ENCODE data around the gene TPSD1. TPM values are rescaled to one million over a fixed set of nuclear protein-coding genes. Genes with fewer than 3 reads are reported as not detected.

TPSD1 gene
- total and polyA plus RNA-seq, 9 of the 15 experiments (the other 6 are each of a cell fraction or from before 2014, with no cell fraction given) = not detected

- TF ChIP-seq ASH1L (IDR thresholded peaks at IDR 0.05; ENCODE audit: borderline replicate concordance, low read depth, partially characterized antibody) (no peak), STAT5A (IDR thresholded peaks at IDR 0.05; ENCODE audit: borderline replicate concordance, low read length) (no peak), SNRNP70 (optimal IDR thresholded peaks at IDR 0.05; ENCODE audit: low read depth, low read length) (no peak), ZNF316 (IDR thresholded peaks at IDR 0.05) (no peak), CBX8 (IDR thresholded peaks at IDR 0.05; ENCODE audit: borderline replicate concordance, extremely low read depth, low read depth, low read length, poor library complexity, severe bottlenecking) (no peak), HDGF (IDR thresholded peaks at IDR 0.05) (0 out of 2 replicates have a peak, but pooled peaks have one; percentile 78), ESRRB (CRISPR knock-in tag; IDR thresholded peaks at IDR 0.05; ENCODE audit: borderline replicate concordance) (no peak), SNAPC5 (CRISPR knock-in tag; IDR thresholded peaks at IDR 0.05) (no peak), BCOR (IDR thresholded peaks at IDR 0.05) (peak; percentile 81; the same call in 1 of the 2 replicates), L3MBTL2 (IDR thresholded peaks at IDR 0.05) (no peak), RCOR1 (IDR thresholded peaks at IDR 0.05; ENCODE audit: borderline replicate concordance in 1 of 2, low read depth in 2 of 2, low read length in 2 of 2) (peak in 1 of 2 experiments; percentile 59; a peak in 2 of 4 replicates), ZNF518B (CRISPR knock-in tag; IDR thresholded peaks at IDR 0.05) (no peak), ZNF395 (CRISPR knock-in tag; IDR thresholded peaks at IDR 0.05) (no peak), THRB (CRISPR knock-in tag; conservative IDR thresholded peaks at IDR 0.05) (peak; percentile 78; the same call in 1 of the 2 replicates), RHOXF2B (CRISPR knock-in tag; conservative IDR thresholded peaks at IDR 0.05) (no peak), USF1 (CRISPR knock-in tag; IDR thresholded peaks at IDR 0.05) (no peak), PREB (CRISPR knock-in tag; IDR thresholded peaks at IDR 0.05) (no peak)
Measured at GRCh38 chr16:1308036-1308976, 52.4 kb downstream of the TPSD1 start (continued).
